Right lobe of liver (tissue), 6 donors: ENCODE results near the gene NPPB. TPM values are rescaled to one million over a fixed set of nuclear protein-coding genes. Genes with fewer than 3 reads are reported as not detected.

Source experiments
- ATAC-seq, 4 donors: fragments of 200-7000 bp; cut with Tn5 transposase; one replicate each; pipeline ENCODE4 v1.9.1; 2020; ENCODE audit warnings: mild to moderate bottlenecking in 4 of 4, moderate library complexity in 4 of 4
- DNase-seq, 3 donors: peaks; one replicate each; pipeline ENCODE4 v3.0.0-alpha.2; 2020
- H3K27ac ChIP-seq, 3 donors: fragments of 200-600 bp; one replicate each; pipeline ENCODE4 v1.8.0; 2022
- H3K27me3 ChIP-seq, 2 donors: fragments of 200-600 bp; one replicate each; pipeline ENCODE4 v1.8.0; 2022
- H3K36me3 ChIP-seq, 4 donors: fragments of 200-600 bp; sonication (generic) in 1 of 4; one replicate each; pipeline versions ENCODE4 v1.5.1 to v1.8.0; 2017 to 2022; ENCODE audit warnings: control low read depth in 1 of 4
- H3K4me1 ChIP-seq, 4 donors: fragments of 200-600 bp; sonication (generic) in 1 of 4; one replicate each; pipeline versions ENCODE4 v1.5.1 to v1.8.0; 2017 to 2022; ENCODE audit warnings: control low read depth in 1 of 4
- H3K4me3 ChIP-seq, 3 donors: fragments of 200-600 bp; one replicate each; pipeline ENCODE4 v1.8.0; 2022
- H3K9me3 ChIP-seq, 4 donors: fragments of 200-600 bp; sonication (generic) in 1 of 4; one replicate each; pipeline versions ENCODE4 v1.5.1 to v1.8.0; 2017 to 2022; ENCODE audit warnings: control low read depth in 1 of 4
- CTCF ChIP-seq, 4 donors: fragments of 200-600 bp in 3 of 4; fragments of 450-650 bp in 1 of 4; IDR thresholded peaks; one replicate each; pipeline versions ENCODE4 v1.5.1 to v1.8.0; 2016 to 2022; ENCODE audit warnings: antibody characterized with exemption in 4 of 4, mild to moderate bottlenecking in 2 of 4
- POLR2A ChIP-seq: fragments of 450-650 bp; IDR thresholded peaks from one replicate; pipeline ENCODE4 v1.6.1; 2017; ENCODE audit warnings: antibody characterized with exemption, mild to moderate bottlenecking
- WGBS: methylation state at CpG from one replicate; pipeline ENCODE4 v1.1.6; 2018; ENCODE audit warnings: low coverage, low lambda C conversion rate; ENCODE audit not compliant: insufficient coverage; ENCODE audit errors: missing lambda C conversion rate; 5-methylcytosine and 5-hydroxymethylcytosine counted together
- intact Hi-C, 2 donors: fragments of 100-400 bp; cut with DNase I; formaldehyde crosslinking; loops; one replicate each; pipeline versions ENCODE4 v1.11.2 to v1.14.1; 2022
- total RNA-seq, 6 experiments: library from RNA; depleted of rRNA in 2 of 6; stranded (reverse); fragments of >200 nt in 2 of 6; fragmentation: NEBNext Ultra II Directional in 3 of 6; extraction: Animal tissue kit (Norgen Biotek cat#: 25700) in 3 of 6; gene quantifications; one replicate each; pipeline versions ENCODE4 v1.1.0 to v1.2.4, GENCODE V29; 2016 to 2023
- donor health status: DM: no; HTN: yes; CAD: no.
- donor health status: DM: no; HTN: no; CAD: no.
- donor health status: DM: no; HTN: no; CAD: no.
- donor health status: DM: no; HTN: yes; CAD: no.
- donor health status: DM: no; HTN: yes; CAD: no.

Gene NPPB
- total RNA-seq, 6 experiments from 2014 or later: 0.44 TPM; not detected in 5

- no peak for ATAC-seq
- WGBS: 85% methylated on average over 9 of the region's 28 CpGs
- no peak for DNase-seq
These were observed 23.1 kb downstream of the NPPB start for GRCh38 chr1:11835441-11836225.

GRCh38 chr1:11833900-11834299 lies 24.8 kb downstream of the NPPB start:
- intact Hi-C loops: loop anchor here in 1 of 2 donors (10.0 kb wide), 1 partner anchor 131 kb away; no protein-coding TSS in a partner anchor
- H3K4me3 ChIP-seq: no peak overlapping the region

More at GRCh38 chr1:11835441-11836225, 23.1 kb downstream of the NPPB start:
- Histone ChIP-seq H3K36me3 (peaks cover 2 to 80% (median 24%) of the 10 kb centered on the region in 4 donors), H3K27ac (no peak overlapping the region), H3K4me1 (peaks cover 0 to 20% (median 11%) of the 10 kb centered on the region in 4 donors), H3K27me3 (no peaks in the 10 kb centered on the region), H3K9me3 (no peaks in the 10 kb centered on the region), H3K4me3 (no peak overlapping the region)
- intact Hi-C loops: loop anchor here (2.0 to 10.0 kb wide), 3 partner anchors 57 to 132 kb away; no protein-coding TSS in a partner anchor
- TF ChIP-seq POLR2A (no peak), CTCF (IDR thresholded peaks at IDR 0.05) (no peak)

GRCh38 chr1:11833497-11833896 lies 25.2 kb downstream of the NPPB start:
- Histone ChIP-seq H3K9me3 (no peaks in the 10 kb centered on the region), H3K4me3 (no peak overlapping the region), H3K4me1 (no peaks in the 10 kb centered on the region), H3K36me3 (peaks cover 2 to 82% (median 24%) of the 10 kb centered on the region in 4 donors), H3K27ac (no peak overlapping the region), H3K27me3 (no peaks in the 10 kb centered on the region)
- WGBS: 66% methylated on average over 4 of the region's 8 CpGs
- no peak for DNase-seq
- no peak for TF ChIP-seq POLR2A
- no peak for TF ChIP-seq CTCF (IDR thresholded peaks at IDR 0.05)
- ATAC-seq: no peak
- intact Hi-C loops: loop anchor here in 1 of 2 donors (10.0 kb wide), 1 partner anchor 131 kb away; no protein-coding TSS in a partner anchor

More at GRCh38 chr1:11833900-11834299, 24.8 kb downstream of the NPPB start:
- TF ChIP-seq POLR2A (no peak), CTCF (IDR thresholded peaks at IDR 0.05) (no peak)
- no peaks in the 10 kb centered on the region for H3K27me3 ChIP-seq
- DNase-seq (no peak), ATAC-seq (no peak)
- peaks cover 2 to 81% (median 24%) of the 10 kb centered on the region in 4 donors for H3K36me3 ChIP-seq
- H3K27ac ChIP-seq: no peak overlapping the region
- no peaks in the 10 kb centered on the region for H3K9me3 ChIP-seq
- 86% methylated on average over 6 of the region's 13 CpGs for WGBS
- H3K4me1 ChIP-seq: peaks cover 0 to 3% (median 2%) of the 10 kb centered on the region in 4 donors

GRCh38 chr1:11831945-11832725 lies 26.6 kb downstream of the NPPB start:
- no peaks in the 10 kb centered on the region for H3K9me3 ChIP-seq
- 71% methylated on average over 4 of the region's 9 CpGs for WGBS
- TF ChIP-seq POLR2A: no peak
- TF ChIP-seq CTCF (IDR thresholded peaks at IDR 0.05): no peak
- H3K4me3 ChIP-seq: no peak overlapping the region
- H3K4me1 ChIP-seq: no peaks in the 10 kb centered on the region
- no peak overlapping the region for H3K27ac ChIP-seq
- intact Hi-C loops: loop anchor here in 1 of 2 donors (10.0 kb wide), 1 partner anchor 133 kb away; no protein-coding TSS in a partner anchor
- DNase-seq (no peak), ATAC-seq (no peak)
- peaks cover 2 to 83% (median 28%) of the 10 kb centered on the region in 4 donors for H3K36me3 ChIP-seq
- H3K27me3 ChIP-seq: no peaks in the 10 kb centered on the region
